Suprapubic skin (tissue), 4 donors: Measurements from ENCODE around the gene SMYD3.

ENCODE experiments used
- CTCF ChIP-seq, 2 donors: fragments of 200-600 bp in 1 of 2; fragments of 450-650 bp in 1 of 2; sonication (generic) in 1 of 2; IDR thresholded peaks; one replicate each; pipeline ENCODE4 v1.5.1; 2016 to 2019; ENCODE audit warnings: antibody characterized with exemption in 2 of 2, mild to moderate bottlenecking in 1 of 2, moderate library complexity in 1 of 2
- EP300 ChIP-seq: sonication (generic); formaldehyde crosslinking; IDR thresholded peaks from one replicate; pipeline ENCODE4 v1.6.1; 2017; ENCODE audit warnings: antibody characterized with exemption
- POLR2A ChIP-seq, 2 donors: fragments of 450-650 bp; IDR thresholded peaks; one replicate each; pipeline ENCODE4 v1.6.1; 2017; ENCODE audit warnings: antibody characterized with exemption in 2 of 2, mild to moderate bottlenecking in 2 of 2, moderate library complexity in 2 of 2
- POLR2AphosphoS5 ChIP-seq, 3 donors: sonication (generic); formaldehyde crosslinking; IDR thresholded peaks; one replicate each; pipeline ENCODE4 v1.6.1; 2017; ENCODE audit warnings: antibody characterized with exemption in 3 of 3

DNA sequence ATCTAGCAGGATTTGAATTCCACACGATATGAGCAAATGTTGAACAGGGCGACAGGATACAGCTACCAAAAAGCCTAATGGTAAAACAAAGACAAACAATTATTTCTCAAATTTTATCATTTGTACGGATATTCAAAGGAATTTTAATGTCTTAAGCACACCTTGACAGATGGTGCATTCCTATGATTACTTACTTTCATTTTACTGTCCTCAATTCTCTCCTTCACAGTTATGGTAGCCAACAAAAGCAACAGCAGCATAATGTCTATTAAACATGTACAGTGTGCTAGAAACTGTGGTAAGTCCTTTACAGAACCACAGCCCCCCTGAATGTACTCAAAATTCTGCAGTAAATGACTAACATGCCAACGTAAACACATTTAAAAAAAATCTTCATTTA, 365.8 kb downstream of the SMYD3 start:
- TF ChIP-seq EP300 (no peak), CTCF (IDR thresholded peaks at IDR 0.05) (no peak), POLR2A (IDR thresholded peaks at IDR 0.05) (no peak), POLR2AphosphoS5 (IDR thresholded peaks at IDR 0.05) (no peak)
